NCI-H446 treated with DMSO at 0.1 percent for 48 hours (cell line): ENCODE measurements around the gene LRRTM3.

Experiments
- DNase-seq: peaks from one replicate; lab custom pipeline; 2025; lab: John Stamatoyannopoulos, UW

The LRRTM3 gene

DNA sequence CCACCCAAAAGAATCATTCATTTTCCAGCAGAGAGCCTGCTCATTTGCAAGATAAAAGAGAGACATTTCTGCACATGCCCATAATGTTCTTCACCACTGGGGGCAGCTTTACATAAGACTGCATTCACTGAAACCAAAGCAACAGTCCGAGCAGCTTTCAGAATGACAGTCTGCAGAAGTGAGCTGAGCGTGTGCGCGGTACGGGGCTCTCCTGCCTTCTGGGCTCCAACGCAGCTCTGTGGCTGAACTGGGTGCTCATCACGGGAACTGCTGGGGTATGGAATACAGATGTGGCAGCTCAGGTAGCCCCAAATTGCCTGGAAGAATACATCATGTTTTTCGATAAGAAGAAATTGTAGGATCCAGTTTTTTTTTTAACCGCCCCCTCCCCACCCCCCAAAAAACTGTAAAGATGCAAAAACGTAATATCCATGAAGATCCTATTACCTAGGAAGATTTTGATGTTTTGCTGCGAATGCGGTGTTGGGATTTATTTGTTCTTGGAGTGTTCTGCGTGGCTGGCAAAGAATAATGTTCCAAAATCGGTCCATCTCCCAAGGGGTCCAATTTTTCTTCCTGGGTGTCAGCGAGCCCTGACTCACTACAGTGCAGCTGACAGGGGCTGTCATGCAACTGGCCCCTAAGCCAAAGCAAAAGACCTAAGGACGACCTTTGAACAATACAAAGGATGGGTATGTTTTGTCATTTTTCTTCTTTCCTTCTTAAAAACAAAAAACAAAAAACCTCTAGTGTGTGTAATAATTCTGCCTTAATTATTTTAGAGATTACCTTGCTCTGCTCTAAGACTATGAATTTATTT lies at the start of gene LRRTM3:
LRRTM3 (plus strand) TSS at position 141 of the 820 bp plus-strand sequence.
- peak; percentile 1 for DNase-seq

DNA sequence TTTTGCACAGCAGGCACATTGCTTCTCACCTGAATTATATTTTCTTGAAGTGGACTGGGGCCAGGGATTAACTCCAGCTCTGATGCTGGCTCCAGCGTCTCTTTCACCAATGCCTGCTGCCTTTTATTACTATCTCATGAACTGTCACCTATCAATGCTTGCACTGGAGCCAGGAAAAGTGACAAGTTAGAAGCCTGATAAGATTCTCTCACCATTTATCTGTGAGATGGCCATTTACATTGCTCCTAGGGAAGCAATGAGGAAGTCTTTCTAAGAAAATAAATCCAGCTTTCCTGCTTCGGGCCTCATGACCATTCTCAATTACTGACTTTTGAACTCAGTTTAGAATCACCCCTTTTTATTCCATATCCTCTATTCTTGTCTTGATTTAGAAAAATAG lies 48.5 kb upstream of the LRRTM3 start:
- DNase-seq, result no peak

DNA sequence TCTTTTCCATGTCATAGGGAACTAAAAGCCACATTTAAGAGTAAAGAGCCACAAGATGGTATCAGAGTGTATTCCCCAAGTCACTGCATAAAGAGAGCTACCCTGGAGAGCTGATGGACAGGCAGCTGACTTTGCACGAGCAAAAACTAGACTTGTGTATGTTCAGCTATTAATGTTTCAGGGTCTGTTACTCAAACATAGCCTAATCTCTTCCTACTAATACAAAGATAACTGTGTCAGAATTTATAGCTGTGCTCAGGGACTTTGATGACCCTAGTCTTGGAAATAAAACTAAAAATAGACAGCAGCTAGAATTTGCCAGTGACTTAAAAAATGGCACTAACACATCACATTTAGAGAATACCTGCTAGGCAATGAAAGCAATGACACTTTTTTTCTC lies 45.5 kb upstream of the LRRTM3 start:
- DNase-seq, result no peak

DNA sequence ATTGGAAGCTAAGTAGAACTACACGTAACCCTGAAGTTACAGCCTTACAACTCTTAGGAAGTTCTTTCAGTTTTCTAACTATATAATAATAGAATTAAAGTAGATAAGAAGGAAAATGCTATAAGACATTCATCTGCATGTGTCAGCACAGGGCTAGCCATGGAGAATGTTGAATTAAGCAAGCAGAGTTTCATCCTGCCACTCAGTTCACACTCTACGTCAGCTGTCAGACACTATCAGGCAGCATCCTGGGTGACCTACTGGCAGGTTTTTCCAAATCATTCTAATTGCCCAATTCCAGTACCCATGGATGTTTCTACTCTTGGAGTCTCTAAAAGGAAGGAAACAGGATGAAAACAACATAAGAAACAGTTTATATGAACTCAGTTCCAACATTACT lies 45.0 kb upstream of the LRRTM3 start:
- DNase-seq, result no peak

DNA sequence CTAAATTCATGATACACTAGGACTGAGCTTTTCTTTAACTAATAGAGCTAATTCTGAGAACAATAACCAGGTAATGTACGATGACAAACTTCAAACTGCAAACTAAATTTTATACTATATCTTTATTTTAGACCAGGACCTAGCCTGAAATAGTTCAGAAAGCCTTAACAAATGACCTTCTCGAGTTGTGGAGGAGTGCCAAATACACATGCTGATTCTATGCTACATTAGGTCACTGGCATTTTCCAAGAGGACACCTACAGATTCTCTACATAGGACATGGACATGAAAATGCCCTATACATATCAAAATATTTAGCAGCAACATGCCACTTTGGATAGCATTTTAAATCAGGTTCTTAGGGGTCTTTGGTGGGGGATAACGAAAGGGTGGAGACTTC lies 44.0 kb upstream of the LRRTM3 start:
- peak; percentile 55 for DNase-seq

DNA sequence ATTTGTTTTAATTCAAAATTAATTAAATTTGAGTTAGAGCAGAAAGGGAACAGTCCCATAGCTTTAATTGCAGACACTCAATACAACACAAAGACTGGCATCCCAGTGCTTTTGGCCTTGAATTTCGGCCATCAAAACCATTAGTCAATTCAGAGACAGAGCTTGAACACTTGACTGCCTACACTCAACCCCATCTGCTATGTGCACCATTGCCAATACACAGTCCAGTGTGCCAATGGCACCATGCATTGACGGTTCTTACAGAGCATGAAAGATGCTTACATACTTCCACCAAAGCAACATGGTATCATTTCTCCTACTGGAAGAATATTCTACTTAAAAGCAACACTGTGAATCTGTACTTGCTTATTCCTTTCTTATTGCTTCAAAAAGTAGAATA lies 43.6 kb upstream of the LRRTM3 start:
- peak; percentile 79 for DNase-seq

DNA sequence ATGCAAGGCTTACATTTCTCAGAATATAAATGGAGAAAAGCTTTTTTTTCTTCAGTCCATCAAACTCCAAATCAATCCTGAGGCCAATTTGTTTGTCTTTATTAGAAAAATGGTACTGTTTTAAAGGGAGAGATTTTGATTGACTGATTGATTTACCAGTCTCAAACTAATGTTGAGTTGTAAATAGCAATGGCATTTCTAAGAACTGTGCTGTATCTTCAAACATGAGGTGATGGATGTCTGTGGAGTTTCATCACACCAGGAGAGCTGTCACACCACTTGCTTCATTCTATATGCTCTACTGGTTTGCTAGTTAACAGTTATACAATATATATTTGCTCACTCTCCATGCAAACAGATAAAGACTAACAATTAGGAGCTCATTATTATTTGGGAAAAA lies 39.0 kb upstream of the LRRTM3 start:
- DNase-seq, result no peak

DNA sequence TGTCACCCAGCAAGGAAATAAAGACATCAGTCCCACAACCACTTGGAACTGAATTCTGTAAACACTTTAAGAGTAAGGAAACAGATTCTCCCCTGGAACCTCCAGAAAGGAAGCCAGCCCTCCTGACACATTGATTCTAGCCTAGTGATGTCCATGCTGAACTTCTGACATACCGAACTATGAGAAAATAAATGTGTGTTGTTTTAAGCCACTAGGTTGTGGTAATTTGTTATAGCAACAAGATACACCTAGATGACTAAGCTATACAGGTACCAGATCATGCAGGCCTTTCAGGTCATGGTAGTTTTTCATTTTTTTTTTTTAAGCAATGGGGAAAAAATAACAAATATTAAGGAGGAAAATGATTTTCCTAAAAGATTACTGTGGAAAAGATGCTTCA lies 37.6 kb upstream of the LRRTM3 start:
- DNase-seq, result no peak

DNA sequence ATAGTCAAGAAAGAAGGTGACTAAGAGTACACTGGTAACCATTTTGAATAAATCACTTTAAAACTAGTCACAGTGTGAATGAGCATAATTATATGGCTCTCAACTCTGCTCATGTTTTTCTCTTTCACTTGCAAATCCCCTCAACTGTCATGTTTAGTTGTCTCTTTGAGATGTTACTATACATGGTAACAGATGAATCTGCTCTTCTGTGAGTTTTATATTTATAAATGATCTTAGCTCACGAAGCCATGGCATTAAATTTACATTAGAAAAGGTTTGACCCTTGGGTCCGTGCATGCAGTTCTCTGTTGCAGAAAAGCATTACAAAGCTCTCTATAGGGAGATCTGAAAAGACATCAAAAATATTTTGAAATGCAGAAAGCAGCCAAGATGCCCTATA lies 33.0 kb upstream of the LRRTM3 start:
- DNase-seq, result no peak

DNA sequence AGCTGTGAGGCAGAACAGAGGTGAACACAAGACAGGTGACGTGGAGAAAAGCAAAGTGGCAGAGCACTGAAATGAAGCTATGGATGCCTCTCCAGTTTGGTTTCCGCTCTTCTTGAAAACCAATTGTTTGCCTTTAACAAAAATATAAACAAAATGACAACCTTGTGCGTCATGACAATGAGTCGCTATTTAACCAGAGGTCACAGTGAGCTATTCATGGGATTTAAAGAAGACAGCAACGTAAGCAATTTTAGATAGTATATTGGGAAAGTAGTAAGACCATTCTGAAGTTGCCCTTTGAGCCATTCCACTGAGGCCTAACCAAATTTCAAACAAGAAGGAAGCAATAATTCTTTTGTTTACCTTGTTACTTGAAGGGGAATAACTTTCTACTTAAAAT lies 15.2 kb upstream of the LRRTM3 start:
- DNase-seq, result no peak

DNA sequence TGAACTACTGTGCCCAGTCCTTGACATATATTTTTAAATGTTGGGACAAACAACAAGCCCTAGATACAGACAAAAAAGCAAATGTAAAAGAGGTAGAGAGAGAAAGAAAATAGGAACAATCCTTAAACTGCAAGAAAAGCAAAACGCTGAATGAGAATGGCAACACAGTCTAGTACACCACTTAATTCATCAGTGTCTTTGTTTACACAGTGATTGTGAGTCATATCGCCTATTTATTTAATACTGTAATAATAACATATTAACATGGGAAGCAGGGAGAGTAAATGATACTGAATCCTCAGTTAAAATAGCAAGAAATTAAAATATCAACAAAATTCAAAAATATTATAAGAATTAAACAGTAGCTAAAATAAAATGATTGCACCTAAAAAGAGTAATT lies 9.8 kb upstream of the LRRTM3 start:
- no peak for DNase-seq

DNA sequence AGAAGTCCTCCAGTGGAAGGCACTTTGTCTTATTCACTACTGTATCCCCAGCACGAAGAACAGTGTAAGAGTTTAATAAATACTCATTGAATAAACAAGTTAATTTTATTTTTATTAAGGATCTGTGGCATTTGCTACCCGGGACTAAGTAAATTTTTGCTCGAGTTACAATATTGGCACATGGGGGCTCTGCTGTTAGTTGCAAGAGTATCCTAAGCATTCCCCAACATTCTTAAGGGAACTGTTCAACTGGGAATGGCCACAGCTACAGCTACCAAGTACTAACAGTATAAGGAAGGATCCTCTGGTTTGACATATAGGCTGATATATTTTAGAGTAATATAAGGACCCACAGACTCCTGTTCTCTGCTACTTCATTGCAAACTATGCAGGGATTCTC lies 8.7 kb upstream of the LRRTM3 start:
- no peak for DNase-seq

DNA sequence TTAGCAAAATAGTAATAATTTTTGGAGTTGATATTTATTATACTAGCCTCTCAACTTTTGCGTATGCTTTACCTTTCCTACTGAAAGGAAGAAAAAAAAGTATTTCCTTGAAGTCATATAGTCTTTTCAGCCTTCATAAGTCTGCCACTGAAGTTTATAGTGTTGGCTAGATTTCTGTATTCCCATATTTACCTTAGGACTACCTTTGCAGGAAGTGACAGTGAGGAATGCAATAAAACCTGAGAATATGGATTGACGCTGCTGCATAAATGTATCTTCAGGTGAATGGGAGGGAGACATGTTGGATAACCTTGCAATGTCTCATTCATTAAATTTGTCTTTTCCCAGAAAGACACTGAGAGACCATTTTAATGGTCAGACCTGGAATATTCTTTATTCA lies 6.6 kb upstream of the LRRTM3 start:
- no peak for DNase-seq

DNA sequence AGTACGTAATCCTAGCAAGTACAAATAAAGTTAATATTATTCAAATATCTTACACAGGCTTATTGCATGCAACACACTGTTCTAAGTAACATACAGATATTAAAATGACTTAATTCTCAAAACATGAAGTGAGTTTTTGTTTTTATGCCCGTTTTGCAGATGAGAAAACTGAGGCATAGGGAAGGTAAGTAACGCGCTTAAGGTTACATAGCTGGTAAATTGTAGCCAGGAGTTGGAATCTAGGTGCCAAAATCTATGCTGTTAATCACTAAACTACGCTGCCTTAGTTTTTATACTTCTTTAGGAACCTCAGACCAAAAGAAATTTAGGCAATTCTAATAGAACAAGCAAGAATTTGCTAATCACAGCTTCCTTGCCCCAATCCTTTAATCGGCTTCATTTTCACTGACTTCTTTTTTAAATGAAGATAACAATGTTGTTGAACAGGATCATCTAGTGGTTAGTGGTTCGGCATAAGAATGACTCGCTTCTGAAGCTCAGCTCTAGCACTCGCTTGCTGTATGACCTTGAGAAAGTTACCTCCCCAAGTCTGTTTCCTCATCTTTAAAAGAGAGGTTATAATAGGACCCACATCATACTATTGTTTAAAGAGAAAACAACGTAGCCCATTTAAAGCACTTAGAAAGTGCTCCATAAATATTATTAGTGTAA lies 1.0 kb upstream of the LRRTM3 start:
- DNase-seq, result no peak

DNA sequence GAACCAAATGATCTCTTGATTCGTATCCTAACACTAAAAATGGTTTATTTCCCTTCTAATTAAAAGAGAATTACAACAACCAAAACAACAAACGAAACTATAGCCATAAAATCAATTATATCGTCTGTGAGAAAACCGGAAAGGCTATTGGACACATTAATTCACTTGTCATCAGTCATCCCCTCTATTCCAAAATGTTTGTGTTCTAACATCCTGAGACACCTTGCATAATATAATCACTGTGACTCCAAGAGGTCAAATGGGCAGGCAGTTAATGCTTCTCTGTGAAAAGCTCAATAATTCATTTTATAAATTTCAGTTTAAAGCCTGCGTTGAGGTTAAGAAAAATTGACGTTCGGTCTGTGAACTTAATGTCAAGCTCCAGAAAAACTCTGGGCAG lies 463 bp upstream of the LRRTM3 start:
- no peak for DNase-seq

DNA sequence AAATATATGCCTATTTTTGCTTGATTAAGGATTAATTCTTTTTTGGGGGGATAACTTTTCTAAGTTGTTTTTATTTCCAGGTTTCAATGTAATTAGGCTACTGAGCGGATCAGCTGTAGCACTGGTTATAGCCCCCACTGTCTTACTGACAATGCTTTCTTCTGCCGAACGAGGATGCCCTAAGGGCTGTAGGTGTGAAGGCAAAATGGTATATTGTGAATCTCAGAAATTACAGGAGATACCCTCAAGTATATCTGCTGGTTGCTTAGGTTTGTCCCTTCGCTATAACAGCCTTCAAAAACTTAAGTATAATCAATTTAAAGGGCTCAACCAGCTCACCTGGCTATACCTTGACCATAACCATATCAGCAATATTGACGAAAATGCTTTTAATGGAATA lies 1.0 kb downstream of the LRRTM3 start:
- DNase-seq, result no peak

DNA sequence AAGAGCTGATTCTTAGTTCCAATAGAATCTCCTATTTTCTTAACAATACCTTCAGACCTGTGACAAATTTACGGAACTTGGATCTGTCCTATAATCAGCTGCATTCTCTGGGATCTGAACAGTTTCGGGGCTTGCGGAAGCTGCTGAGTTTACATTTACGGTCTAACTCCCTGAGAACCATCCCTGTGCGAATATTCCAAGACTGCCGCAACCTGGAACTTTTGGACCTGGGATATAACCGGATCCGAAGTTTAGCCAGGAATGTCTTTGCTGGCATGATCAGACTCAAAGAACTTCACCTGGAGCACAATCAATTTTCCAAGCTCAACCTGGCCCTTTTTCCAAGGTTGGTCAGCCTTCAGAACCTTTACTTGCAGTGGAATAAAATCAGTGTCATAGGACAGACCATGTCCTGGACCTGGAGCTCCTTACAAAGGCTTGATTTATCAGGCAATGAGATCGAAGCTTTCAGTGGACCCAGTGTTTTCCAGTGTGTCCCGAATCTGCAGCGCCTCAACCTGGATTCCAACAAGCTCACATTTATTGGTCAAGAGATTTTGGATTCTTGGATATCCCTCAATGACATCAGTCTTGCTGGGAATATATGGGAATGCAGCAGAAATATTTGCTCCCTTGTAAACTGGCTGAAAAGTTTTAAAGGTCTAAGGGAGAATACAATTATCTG lies 1.6 kb downstream of the LRRTM3 start:
- DNase-seq, result no peak

DNA sequence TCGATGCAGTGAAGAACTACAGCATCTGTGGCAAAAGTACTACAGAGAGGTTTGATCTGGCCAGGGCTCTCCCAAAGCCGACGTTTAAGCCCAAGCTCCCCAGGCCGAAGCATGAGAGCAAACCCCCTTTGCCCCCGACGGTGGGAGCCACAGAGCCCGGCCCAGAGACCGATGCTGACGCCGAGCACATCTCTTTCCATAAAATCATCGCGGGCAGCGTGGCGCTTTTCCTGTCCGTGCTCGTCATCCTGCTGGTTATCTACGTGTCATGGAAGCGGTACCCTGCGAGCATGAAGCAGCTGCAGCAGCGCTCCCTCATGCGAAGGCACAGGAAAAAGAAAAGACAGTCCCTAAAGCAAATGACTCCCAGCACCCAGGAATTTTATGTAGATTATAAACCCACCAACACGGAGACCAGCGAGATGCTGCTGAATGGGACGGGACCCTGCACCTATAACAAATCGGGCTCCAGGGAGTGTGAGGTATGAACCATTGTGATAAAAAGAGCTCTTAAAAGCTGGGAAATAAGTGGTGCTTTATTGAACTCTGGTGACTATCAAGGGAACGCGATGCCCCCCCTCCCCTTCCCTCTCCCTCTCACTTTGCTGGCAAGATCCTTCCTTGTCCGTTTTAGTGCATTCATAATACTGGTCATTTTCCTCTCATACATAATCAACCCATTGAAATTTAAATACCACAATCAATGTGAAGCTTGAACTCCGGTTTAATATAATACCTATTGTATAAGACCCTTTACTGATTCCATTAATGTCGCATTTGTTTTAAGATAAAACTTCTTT lies 2.3 kb downstream of the LRRTM3 start:
- DNase-seq, result no peak

DNA sequence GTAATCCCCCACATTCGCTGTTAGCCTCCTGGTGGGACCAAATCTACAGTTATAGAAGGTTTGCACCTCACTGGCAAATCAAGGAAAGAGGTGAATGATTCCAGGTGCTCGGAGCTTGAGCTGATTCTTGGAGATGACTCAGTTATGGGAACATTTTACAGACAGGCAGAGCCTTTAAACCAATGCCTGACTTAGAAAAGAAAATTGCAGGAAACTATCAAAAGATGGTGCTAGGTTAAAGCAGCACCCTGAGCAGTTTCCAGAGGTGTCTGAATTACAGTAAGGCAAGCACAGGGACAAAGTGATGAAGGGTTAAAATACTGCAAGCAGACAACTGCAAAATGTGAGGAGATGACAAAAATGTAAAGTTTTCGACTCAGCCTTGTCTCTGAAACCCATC lies 2.9 kb downstream of the LRRTM3 start:
- no peak for DNase-seq

DNA sequence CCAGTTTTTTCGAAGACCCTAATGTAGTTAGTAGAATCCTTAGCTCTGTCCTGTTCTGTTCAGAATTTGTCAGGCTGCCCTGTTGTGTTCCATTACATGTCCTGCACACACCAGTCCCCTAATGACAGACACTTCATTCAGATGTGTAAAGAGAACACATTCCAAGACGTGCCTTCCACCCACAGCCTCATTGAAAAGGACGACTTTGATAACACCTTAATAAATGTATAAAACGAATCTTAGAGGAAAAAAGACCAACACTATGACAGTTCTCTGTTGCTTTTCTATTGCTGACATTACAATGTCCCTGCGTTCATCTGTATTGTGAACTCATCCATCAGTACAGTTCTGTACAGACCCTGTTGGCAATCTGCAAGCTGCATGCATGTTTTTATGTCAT lies 3.5 kb downstream of the LRRTM3 start:
- DNase-seq, result no peak

DNA sequence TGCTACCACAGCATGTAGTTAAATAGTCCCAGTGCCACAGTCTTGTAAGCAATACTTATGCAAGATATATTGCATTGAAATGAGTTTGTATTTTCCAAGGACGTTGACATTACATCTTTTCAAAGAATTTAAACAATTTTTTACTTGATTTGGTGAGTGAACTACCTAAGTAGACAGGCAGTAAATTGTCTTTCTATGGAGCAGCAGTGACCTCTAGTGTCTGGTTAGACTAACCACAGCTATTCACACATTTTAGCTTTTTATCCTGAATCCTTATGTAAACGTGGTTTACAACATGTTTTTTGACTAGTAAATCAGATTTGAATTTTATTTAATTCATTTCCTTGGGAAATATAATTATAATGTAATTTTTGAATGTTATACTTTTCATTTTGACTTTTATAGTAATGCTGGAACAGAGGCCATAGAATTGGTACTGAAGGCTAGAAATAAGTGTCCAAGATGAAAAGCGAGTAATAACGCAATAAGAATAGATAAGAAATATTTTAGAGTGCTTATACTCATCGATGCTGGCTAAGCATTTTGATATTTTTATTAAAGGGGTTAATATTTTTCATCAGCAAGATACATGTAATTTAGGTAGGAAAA lies 5.6 kb downstream of the LRRTM3 start:
- DNase-seq, result peak; percentile 19

DNA sequence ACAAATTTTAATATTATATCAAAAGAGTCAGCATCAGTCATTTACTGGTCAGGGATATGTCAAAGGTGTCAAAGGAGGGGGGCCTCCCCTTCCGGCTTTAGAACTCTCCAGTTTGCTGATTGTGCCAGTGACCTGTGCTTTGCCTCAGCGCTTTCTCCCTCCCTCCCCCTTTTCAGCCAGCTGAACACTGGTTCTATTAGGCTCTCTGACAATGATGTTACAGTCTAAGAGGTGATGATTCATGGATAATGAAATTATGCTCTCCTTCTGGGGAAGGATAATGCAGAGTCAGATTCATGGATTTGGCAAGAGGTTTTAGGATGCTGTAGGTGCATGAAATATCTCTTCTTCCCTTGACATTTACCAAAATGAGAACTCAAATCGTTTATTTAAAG lies 6.1 kb downstream of the LRRTM3 start:
- DNase-seq, result no peak
